ENCODE results near the gene ADGRL3. TPM values are rescaled to one million over a fixed set of nuclear protein-coding genes. Genes with fewer than 3 reads are reported as not detected.

The ADGRL3 gene
- total RNA-seq, 1 donor from 2014 or later, result 101 TPM

- peak; percentile 52 for DNase-seq (ENCODE audit: low spot score)
Measured at GRCh38 chr4:61277785-61278760, 77.9 kb downstream of the ADGRL3 start.

DNA sequence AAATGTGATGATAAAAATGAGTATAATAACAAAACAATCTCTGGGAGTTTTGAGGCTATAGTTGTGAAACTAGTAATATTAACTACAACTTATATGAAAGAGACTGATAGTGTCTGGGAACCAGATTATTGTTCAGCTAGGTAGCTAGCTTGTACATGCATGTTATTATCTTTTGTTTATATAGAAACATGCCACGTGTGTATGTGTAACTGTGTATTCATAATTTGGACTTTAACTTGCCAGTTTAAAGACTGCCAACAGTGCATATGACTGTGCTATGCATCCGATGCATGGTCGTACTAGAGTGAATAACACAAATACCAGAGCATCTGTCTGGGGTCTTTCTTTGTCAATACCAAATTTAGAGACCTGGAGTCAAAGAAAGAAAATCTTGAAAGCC, 92.2 kb downstream of the ADGRL3 start:
- DNase-seq (ENCODE audit: low spot score), result no peak

DNA sequence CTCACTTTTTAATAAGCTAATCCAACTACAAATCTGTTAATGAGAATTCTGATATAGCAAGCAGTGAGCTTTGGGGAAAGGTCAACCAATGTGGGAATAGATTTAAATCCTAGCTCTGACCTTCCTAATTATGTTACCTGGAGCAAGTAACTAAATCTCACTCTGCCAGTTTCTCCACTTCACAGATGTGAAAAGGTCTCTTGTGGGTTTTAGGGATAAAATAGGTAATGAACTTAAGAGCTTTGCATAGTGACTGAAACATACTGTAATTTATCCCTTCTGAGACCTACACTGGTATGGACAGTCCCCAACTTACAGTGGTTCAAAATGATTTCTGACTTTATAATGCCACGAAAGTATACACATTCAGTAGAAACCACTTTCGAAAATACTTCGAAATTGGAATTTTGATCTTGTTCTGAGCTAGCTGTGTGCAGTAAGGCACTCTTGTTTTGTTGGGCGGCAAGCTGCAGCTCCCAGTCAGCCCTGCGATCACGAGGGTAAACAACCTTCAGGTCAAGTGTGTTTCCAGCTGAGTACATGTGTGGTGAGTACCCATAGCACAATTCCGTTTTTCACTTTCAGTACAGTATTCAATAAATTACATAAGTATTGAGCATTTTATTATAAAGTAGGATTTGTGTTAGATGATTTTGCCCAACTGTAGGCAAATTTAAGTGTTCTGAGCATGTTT, 93.7 kb downstream of the ADGRL3 start:
- DNase-seq (ENCODE audit: low spot score), result no peak

- no peak for DNase-seq (ENCODE audit: low spot score)
Measured at GRCh38 chr4:61294936-61295335, 94.8 kb downstream of the ADGRL3 start.

DNA sequence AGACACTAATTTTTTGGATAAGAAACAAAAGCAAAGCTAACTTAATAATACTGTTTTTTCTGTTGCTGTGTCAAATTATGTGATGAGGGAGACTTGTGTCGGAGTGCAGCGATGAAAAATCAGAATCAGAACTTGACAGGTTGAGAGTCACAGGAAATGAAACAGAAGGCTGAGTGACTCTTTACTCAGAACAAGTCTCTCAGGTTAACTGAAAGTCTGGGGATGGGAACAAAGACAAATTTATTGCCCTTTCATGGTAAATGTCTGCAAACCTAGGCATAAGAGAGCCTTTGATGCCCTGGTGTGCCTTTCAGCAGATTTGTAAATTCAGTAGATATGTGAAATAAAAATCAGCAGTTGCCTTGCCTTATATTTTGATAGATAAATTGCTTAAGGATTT, 96.0 kb downstream of the ADGRL3 start:
- peak; percentile 62 for DNase-seq (ENCODE audit: low spot score)

DNA sequence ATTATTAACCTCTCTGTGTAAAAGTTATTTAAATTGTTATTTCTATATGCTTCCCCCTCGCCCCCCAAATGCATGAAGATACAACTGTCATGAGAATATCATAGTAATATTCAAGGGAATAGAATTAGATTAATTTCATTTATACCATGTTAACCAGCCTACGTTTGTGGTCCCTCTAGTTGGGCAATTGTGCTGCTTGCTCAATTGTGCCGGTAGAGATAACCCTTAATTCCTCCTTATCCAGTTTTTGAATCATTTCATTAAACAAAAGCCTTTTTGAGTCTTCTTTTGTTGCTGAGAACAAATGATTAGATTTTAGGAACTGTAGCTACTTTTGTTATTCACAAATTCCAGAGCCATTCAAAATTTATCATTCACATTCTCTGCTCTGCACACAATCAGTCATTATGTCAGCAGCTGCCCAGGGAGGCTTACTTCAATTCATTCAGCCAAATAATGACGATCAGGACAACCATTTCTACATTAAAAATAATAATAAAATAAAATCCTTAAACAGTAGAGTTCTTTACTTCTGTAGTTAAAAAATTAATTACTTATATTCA, 98.1 kb downstream of the ADGRL3 start:
- DNase-seq (ENCODE audit: low spot score), result no peak

- DNase-seq (ENCODE audit: low spot score), result no peak
Measured at GRCh38 chr4:61299316-61299715, 99.2 kb downstream of the ADGRL3 start.

GRCh38 chr4:61300266-61300844, 100.2 kb downstream of the ADGRL3 start:
- DNase-seq (ENCODE audit: low spot score), result no peak

- DNase-seq (ENCODE audit: low spot score), result no peak
Measured at GRCh38 chr4:61301271-61301670, 101.1 kb downstream of the ADGRL3 start.

DNA sequence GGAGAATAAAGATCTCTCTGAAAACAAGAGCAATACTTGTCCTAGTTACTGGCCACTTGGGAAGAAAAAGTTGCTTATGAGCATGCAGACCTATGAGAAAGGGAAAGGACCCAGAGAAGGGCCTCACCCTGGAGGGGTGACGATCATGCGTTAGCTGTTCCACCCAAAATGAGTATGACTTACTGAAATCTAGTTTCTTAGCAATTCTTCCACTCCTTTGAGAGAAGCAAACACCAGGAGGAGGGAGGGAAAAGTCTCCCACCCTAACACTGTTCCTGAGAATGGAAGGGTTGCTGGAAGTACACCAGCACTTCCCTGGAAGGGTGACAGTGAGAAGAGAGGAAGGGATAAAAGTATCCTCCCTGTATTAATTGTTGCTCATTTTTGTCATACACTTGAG, 107.9 kb downstream of the ADGRL3 start:
- DNase-seq (ENCODE audit: low spot score), result no peak

- no peak for DNase-seq (ENCODE audit: low spot score)
Measured at GRCh38 chr4:61309616-61310015, 109.5 kb downstream of the ADGRL3 start.

- DNase-seq (ENCODE audit: low spot score), result no peak
Measured at GRCh38 chr4:61312526-61312925, 112.4 kb downstream of the ADGRL3 start.

GRCh38 chr4:61318431-61318830, 118.3 kb downstream of the ADGRL3 start:
- DNase-seq (ENCODE audit: low spot score), result no peak

DNA sequence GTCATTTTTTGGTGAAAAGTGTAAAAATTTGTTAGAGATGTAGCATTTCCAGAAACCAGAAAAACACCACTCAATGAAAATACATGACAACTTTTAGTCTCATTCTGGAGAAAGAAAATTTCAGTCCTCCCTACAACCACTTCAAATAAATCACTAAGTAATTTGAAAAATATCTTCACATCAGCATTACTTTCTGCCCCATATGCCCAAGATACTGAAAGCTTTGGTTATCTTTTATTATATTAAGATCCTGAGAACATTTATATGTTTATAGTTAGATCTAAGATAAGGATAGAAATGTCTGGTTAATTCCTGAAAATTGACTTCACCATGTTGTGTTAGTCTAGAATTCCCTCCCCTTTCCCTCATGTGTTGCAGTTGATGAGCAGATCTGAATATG, 119.0 kb downstream of the ADGRL3 start:
- no peak for DNase-seq (ENCODE audit: low spot score)

GRCh38 chr4:61320154-61320553, 120.0 kb downstream of the ADGRL3 start:
- DNase-seq (ENCODE audit: low spot score), result no peak

GRCh38 chr4:61320631-61321030, 120.5 kb downstream of the ADGRL3 start:
- no peak for DNase-seq (ENCODE audit: low spot score)

DNA sequence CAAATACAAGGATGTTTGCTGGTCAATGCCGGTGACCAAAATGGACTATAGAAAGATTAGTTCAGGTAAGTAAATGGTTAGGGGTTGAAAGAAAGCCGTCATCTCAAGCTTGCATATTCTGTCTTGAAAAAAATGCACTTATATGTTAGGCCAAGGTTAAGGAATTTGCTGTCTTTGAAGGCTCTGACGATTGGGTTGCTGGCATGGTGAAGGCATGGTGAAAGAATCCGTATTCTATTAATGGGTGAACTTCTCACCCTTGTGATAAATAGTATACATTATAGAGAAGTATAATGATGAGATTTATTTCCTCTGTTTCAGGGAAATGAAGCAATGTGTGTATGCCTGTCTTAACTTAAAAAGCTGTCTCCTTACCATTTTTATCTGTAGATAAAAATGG, 132.6 kb downstream of the ADGRL3 start:
- peak; percentile 73 for DNase-seq (ENCODE audit: low spot score)

DNA sequence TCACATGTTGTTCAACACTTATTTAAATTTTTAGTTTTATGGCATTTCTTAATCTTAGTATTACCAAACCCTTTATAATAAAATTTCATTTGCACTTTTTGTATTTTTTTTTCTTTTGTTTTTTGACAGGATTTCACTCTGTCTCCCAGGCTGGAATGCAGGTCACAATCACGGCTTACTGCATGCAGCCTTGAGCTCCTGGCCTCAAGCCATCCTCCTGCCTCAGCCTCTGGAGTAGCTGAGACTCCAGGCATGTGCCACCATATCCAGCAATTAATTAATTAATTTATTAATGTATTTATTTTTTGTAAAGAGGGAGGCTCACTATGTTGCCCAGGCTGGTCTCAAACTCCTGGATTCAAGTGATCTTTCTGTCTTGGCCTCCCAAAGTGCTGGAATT, 133.4 kb downstream of the ADGRL3 start:
- no peak for DNase-seq (ENCODE audit: low spot score)

- no peak for DNase-seq (ENCODE audit: low spot score)
Measured at GRCh38 chr4:61335241-61335763, 135.2 kb downstream of the ADGRL3 start.

DNA sequence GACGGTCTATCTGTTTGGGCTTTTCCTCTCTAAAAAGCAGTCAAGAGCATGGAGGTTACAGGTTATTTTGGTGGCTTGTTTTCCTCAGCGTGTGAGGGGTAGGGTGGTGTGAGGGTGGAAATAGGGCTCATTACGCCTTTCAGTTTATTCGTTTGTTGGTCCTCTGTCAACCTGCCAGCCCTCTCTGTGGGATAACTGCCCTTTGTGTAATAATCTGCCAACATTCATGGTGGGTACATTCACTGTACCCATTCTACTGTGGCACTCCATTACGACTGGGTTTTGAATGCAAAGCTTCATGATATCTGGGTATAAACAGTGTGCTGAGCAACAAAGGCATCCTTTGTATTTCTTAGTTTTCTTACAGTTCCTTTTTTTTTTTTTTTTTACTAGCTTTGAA, 136.4 kb downstream of the ADGRL3 start:
- no peak for DNase-seq (ENCODE audit: low spot score)

- no peak for DNase-seq (ENCODE audit: low spot score)
Measured at GRCh38 chr4:61336916-61337315, 136.8 kb downstream of the ADGRL3 start.

DNA sequence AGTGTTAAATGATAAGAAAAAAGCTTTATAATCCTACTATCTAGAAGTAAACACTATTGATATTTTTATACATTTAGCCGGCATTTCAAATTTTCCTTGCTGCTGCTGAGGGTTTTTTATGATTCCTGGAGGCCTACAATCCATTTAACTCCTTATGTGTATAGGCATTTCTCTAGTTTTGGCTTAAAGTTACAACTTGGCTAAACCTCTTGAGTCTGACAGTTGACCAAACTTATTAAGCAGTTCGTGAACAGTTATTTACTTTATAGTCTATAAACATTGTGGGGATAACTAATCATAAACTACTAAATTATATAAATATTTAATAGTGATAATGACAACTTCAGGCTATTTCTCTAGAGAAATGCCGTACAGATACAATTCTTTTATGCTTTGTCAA, 141.9 kb downstream of the ADGRL3 start:
- no peak for DNase-seq (ENCODE audit: low spot score)
